ENCODE data around the gene MALL. TPM values are rescaled to one million over a fixed set of nuclear protein-coding genes. Genes with fewer than 3 reads are reported as not detected.
A peak's percentile ranks its signal among the peaks of the same experiment; 100 is the strongest.
"Not testable (repeated sequence)": the region's sequence is repeated elsewhere in the genome, so short reads cannot be mapped to it uniquely, and the experiment has no call there.

MALL gene
- 10 to 100 TPM; 23.7 to 40.9 (median 28.5) TPM for total RNA-seq (2021; fragmentation: NEBNext Ultra II Directional; extraction: Animal tissue kit (Norgen Biotek cat#: 25700))
- long read RNA-seq, transcript MALL-201 (4 exons, 3,061 nt), result major isoform, 98 of 109 reads
- long read RNA-seq, partial matches to known transcripts, result 0 of 109 reads
- long read RNA-seq, other reads (novel, unspliced or antisense), result 9 of 109 reads

- Mint-ChIP-seq H3K9me3 (peaks cover 4% of the 10 kb centered on the region; the same call in 1 of the 2 replicates), H3K4me1 (ENCODE audit: low read depth) (peaks cover 32% of the 10 kb centered on the region), H3K36me3 (ENCODE audit: low read depth) (peaks cover 25% of the 10 kb centered on the region), H3K4me3 (peak within 1 kb of the TSS; percentile 82), H3K27me3 (ENCODE audit: insufficient read depth) (peaks cover 8% of the 10 kb centered on the region), H3K27ac (peak within 1 kb of the TSS; percentile 60)
- DNase-seq, result peak; percentile 11
- TF ChIP-seq CTCF (IDR thresholded peaks at IDR 0.05), result no peak
Measured at GRCh38 chr2:110115291-110116032, at the start of gene MALL. Gene MALL, minus strand, starts transcription at chr2:110115822. Its CDS starts 30 bp downstream, at chr2:110115792.

GRCh38 chr2:110157153-110157793, 41.7 kb upstream of the MALL start:
- Mint-ChIP-seq H3K9me3 (peaks cover 34% of the 10 kb centered on the region), H3K36me3 (ENCODE audit: low read depth) (peaks cover 38% of the 10 kb centered on the region)
- TF ChIP-seq CTCF (IDR thresholded peaks at IDR 0.05), result peak; percentile 98

GRCh38 chr2:110154828-110155227, 39.2 kb upstream of the MALL start:
- peaks cover 53% of the 10 kb centered on the region for H3K4me1 Mint-ChIP-seq (ENCODE audit: low read depth)
- H3K4me3 Mint-ChIP-seq; H3K27ac Mint-ChIP-seq; H3K27me3 Mint-ChIP-seq (ENCODE audit: insufficient read depth); DNase-seq: not testable (repeated sequence)
- peaks cover 34% of the 10 kb centered on the region for H3K9me3 Mint-ChIP-seq
- peaks cover 41% of the 10 kb centered on the region for H3K36me3 Mint-ChIP-seq (ENCODE audit: low read depth)

More at GRCh38 chr2:110157153-110157793, 41.7 kb upstream of the MALL start:
- Mint-ChIP-seq H3K27ac (no peak overlapping the region), H3K27me3 (ENCODE audit: insufficient read depth) (no peaks in the 10 kb centered on the region; the same call in 1 of the 2 replicates), H3K4me3 (peak overlapping the region; percentile 3; the same call in 1 of the 2 replicates), H3K4me1 (ENCODE audit: low read depth) (peaks cover 42% of the 10 kb centered on the region)
- peak; percentile 66 for DNase-seq

GRCh38 chr2:110154188-110154587, 38.6 kb upstream of the MALL start:
- Mint-ChIP-seq H3K36me3 (ENCODE audit: low read depth) (peaks cover 41% of the 10 kb centered on the region), H3K4me1 (ENCODE audit: low read depth) (peaks cover 60% of the 10 kb centered on the region), H3K9me3 (peaks cover 34% of the 10 kb centered on the region)
- not testable (repeated sequence) for H3K4me3 Mint-ChIP-seq; H3K27me3 Mint-ChIP-seq (ENCODE audit: insufficient read depth); DNase-seq; H3K27ac Mint-ChIP-seq

GRCh38 chr2:110153416-110153815, 37.8 kb upstream of the MALL start:
- Mint-ChIP-seq H3K4me3 (no peak overlapping the region), H3K27me3 (ENCODE audit: insufficient read depth) (no peaks in the 10 kb centered on the region; the same call in 1 of the 2 replicates), H3K36me3 (ENCODE audit: low read depth) (peaks cover 41% of the 10 kb centered on the region), H3K27ac (no peak overlapping the region), H3K4me1 (ENCODE audit: low read depth) (peaks cover 67% of the 10 kb centered on the region), H3K9me3 (peaks cover 38% of the 10 kb centered on the region)
- no peak for TF ChIP-seq CTCF (IDR thresholded peaks at IDR 0.05)
- no peak for DNase-seq

- Mint-ChIP-seq H3K27me3 (ENCODE audit: insufficient read depth) (no peaks in the 10 kb centered on the region; the same call in 1 of the 2 replicates), H3K9me3 (peaks cover 38% of the 10 kb centered on the region), H3K36me3 (ENCODE audit: low read depth) (peaks cover 45% of the 10 kb centered on the region), H3K4me1 (ENCODE audit: low read depth) (peaks cover 68% of the 10 kb centered on the region), H3K4me3 (no peak overlapping the region), H3K27ac (no peak overlapping the region)
- TF ChIP-seq CTCF (IDR thresholded peaks at IDR 0.05), result no peak
- no peak for DNase-seq
Measured at GRCh38 chr2:110152943-110153342, 37.3 kb upstream of the MALL start.
